HG03571 (cell line): Measurements from ENCODE around the gene SNTG2.

Experiments
- ATAC-seq: cut with Tn5 transposase; IDR thresholded peaks from one replicate; pipeline ENCODE4 v1.9.1; 2021; ENCODE audit not compliant: unreplicated experiment

SNTG2 gene

GRCh38 chr2:1306014-1306686, 355.5 kb downstream of the SNTG2 start:
- ATAC-seq: no peak

DNA sequence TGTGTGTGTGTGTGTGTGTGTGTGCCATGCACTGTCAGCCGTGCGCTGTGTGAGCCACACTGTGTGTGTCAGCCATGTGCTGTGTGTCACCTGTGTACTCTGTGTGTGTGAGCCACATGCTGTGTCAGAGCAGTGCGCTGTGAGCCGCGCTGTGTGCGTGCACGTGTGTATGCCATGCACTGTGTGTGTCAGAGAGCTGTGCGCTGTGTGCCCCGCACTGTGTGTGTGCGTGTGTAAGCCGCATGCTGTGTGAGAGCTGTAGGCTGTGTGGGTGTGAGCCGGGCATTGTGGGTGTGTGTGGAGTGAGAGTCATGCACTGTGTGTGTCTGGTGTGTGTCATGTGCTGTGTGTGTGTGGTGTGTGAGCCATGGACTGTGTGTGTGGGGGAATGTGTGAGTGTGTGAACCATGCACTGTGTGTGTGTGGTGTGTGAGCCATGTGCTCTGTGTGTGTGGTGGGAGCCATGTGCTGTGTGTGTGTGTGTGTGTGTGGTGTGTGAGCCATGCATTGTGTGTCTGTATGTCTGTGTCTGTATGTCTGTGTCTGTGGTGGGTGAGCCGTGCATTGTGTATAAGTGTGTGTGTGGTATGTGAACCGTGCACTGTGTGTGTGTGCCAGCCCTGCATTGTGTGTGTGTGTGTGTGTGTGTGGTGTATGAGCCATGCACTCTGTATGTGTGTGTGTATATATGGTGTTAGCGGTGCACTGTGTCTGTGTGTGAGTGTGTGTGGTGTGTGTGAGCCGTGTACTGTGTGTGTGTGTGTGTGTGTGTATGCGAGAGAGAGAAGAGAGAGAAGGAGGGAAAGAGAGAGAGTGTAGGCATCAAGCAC, 356.3 kb downstream of the SNTG2 start:
- no peak for ATAC-seq

DNA sequence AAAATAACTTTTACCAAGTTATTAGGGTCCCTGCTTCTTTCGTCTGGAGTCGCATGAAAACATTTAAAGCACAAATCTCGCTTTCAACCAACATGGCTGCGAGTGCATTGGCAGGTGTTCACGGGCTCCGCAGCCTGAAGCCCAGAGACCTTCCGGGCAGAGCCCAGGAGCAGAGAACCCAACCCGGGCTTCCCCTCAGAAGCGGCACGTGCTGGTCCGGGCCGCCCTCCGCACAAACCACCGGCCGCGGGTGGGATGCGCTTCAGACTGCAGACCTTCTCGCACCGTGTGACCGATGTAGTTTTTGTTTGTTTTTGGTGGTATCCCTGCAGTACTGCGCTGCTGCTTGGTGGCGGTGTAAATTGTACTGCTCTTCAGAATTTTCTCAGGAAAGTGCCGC, 357.0 kb downstream of the SNTG2 start:
- no peak for ATAC-seq

DNA sequence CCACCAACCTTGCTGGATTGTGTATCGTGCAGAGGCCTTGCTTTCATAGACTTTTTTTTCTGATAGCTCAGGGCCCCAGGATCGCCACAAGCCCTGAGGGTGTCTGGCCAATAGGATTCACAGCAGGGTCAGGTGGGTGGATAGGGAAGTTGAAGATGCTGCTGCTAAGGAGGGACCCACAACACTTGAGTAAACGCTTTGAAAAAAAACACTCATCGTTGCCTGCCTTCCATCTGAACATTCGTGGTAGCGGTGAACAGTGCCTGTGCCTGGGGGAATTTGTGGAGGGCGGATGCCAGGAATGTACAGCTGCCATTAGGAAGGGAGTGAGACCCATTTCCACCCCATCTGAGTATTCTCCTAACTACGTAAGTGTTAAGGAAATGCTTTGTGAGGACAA, 358.0 kb downstream of the SNTG2 start:
- ATAC-seq: no peak

DNA sequence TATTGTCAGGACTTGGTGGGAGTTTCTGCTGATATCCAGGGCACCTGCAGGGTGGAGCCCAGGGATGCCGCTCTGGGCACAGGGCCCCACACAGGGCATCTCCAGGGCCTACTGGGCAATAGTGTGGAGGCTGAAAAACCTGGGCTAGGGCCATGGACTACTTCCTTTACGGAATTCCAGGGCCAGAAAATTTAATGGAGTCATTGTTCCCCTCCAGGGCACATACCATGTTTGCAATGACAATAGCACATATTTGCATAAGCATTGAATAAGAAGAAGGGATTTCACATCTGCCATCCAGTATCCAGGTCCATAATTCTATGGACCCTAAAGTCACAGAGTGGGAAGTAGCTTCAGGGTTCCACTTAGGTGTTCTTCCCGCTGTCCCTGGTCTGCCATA, 358.9 kb downstream of the SNTG2 start:
- no peak for ATAC-seq

DNA sequence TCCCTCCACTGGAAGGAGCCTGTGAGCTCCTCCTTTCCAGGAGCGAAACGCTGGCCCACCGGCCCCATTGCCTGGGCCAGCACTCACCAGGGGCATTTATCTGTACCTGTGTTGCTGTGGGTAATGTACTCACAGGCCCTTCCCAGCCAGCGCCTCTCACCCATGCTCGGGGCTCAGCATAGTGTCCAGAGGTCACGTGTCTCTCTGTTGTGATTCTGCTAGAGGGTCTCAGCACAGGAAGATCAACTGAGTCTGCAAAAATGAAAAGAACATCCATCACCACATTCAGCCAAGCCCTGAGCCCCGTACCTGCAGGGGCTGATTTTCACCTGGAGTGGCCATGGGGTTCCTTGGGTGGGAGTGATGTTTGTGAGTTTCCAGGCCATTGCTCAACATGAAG, 359.6 kb downstream of the SNTG2 start:
- no peak for ATAC-seq

GRCh38 chr2:1310866-1311265, 360.2 kb downstream of the SNTG2 start:
- ATAC-seq: no peak

DNA sequence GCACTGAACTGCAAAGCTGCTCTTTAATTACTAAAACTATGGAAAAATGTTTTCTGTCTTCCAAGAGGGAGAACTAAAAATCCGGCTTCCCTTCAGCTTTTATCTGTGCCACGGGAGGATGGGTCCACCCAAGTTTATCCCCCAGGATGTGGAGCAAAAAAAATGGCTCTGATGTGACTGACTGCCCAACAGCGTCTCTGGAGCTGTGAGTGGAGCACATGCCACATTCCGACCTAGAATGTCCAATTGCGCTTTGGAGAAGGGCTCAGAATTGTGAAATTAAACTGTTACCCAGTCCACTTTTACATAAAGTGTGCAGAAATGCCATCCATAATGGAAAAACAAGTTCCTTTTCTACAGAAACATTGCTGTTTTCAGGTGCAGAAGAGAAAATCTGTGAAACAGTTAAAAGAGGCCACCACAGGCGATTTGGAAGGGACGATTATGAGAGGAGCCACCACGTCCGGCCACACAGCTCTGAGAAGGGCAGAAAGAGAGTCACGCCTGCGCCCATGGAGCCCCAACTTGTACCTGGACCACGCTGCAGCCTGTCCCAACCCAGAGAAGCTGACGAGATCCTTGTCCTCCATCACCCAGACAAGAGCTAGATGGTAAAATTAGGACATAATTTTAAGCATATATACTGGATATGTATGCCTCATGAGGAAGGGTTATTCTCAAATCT, 362.7 kb downstream of the SNTG2 start:
- ATAC-seq: no peak

DNA sequence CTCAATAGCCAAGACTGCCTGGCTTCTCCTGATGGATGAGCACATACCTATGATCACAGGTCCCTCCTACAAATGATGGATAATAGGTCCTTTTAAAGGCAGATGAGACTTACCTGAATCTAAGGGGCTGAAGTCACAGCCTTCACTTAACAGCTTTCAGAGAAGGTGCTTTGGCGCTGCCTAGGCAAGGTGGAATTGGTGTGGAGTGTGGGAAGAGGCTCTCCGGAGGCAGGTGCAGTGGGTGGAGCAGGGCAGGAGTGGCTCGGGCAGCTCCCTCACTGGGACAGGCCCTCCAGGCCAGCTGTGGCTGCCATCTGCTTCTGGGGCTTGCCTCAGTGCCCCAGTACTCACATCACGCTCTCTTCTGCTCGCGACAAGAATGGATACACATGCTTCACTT, 363.6 kb downstream of the SNTG2 start:
- no peak for ATAC-seq

DNA sequence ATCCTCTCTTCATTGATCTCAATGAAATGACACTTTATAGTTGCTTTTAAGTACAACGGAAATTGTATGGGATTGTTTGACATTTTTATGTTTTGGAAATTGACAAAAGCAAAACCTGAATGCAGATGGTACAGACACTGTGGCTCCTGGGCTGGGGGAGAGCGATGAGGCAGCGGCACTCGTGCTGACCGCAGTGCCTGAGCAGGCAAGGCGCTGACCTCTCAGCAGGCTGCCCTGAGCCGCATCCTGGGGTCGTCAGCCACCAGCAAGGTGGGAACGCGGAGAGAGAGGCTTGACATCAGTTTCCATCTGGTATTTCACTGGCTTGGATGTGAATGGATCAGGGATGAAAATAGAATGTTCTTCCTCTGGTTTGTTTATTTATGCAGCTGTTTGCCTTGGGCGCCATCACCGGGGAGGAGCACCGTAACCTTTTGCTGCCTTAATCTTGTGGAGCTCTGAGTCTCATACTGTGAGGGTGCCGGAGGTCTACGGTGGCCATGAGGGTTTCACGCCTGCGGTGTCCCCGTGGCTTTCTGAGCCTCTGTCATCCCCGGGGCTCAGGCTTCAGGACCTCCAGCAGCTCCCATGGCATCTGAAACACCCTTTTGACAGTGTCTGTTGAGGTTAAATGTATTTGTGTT, 367.8 kb downstream of the SNTG2 start:
- ATAC-seq: no peak

DNA sequence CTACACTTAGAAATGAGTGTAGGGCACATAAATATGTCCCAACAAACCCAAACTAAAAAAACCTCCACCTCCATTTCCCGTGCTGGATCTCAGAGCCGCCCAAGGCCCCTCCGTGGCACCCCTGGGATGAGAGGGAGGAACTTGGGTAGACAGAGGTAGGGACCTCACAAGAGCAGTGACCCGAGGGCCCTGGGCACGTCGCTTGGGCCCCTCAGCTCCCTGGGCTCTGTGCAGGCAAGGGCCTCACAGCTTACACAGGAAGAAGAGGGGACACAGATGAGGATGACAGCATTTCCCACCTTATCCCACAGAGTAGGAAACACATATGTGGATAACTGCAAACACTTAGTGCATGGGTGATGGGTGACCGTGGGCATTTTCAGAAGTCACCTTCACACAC, 368.7 kb downstream of the SNTG2 start:
- ATAC-seq: no peak

DNA sequence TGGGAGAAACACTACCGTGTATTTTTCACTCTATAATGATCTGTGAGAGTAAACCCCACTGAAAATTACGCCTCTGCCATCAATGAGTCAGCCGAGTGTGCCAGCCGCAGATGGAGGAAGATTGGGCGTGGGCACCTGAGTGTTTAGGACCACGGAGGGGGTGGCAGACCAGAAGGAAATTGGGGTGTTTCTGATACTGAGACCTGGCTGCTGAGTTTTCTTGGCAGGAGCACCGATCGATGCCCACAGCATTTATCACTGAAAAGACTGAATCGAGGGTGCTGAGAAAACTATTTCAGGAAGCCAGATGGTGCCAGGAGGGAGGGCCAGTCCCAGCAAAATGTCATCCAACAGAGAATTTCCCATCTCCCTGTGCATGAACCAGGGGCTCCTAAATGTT, 370.7 kb downstream of the SNTG2 start:
- ATAC-seq: no peak

DNA sequence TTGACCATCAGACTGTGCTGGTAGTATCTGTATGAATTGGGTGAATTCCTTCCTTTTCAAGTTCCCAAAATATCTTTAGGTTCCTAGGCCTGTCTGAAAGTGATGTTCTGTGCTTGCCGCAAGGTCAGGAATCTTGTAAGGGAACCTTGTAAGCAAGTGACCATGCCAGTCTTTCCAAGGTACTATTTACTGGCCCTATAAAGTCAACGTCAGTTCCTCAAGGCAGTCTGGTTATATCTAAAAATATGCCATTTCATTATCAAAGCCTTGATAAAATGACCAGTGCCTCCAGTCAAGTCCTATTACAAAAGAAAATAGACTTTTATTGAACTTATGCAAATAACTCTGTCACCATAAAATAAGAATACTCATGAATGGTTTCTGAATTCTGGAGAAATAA, 374.2 kb downstream of the SNTG2 start:
- ATAC-seq: no peak

DNA sequence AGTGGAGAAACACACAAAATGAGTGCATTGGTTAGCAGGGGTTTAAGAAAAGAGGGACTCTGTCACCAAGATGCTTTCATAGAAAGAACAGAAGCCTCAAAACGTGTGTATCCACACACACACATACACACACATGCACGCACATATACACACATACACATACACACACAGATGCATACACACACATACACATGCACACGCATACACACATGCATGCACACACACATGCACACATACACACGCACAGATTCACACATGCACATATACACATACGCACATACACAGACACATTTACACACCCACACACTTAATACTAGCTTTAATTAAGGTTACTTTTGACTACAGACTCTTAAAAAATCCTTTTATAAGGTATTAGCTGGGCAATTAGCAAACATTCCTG, 378.0 kb downstream of the SNTG2 start:
- no peak for ATAC-seq

GRCh38 chr2:1339388-1340140, 388.9 kb downstream of the SNTG2 start:
- no peak for ATAC-seq

- ATAC-seq: no peak
Measured at GRCh38 chr2:1340141-1340512, 389.5 kb downstream of the SNTG2 start.

DNA sequence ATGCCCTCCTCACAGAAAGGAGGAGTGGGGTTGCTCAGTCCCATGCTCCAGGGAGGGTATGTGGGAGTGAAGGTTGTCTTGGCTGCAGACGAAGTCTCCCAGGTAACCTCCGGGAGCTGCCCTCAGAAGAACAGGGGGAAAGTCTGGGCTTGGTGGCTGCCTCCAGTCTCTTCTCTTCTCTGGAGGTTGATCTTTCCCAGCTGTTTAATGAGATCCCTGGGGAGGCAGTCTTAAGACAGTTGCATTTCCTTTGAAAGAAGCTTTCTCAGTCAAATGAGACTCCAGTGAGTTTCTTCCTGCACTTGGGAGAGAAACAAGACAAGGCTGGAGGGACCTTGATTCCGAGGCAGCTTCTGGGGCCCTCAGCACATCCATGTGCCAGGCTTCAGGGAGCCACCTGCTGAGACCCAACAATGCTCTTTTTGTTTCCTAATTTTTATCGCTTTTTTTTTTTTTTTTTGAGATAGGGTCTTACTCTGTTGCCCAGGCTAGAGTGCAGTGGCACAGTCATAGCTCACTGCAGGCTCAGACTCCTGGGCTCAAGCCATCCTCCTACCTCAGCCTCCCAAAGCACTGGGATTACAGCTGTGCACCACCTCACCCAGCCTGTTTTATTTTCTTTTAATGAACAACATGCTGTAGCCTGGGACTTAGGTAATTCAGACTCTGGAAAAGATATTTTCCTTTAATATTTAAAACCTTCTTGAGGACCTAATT, 390.9 kb downstream of the SNTG2 start:
- ATAC-seq: no peak

DNA sequence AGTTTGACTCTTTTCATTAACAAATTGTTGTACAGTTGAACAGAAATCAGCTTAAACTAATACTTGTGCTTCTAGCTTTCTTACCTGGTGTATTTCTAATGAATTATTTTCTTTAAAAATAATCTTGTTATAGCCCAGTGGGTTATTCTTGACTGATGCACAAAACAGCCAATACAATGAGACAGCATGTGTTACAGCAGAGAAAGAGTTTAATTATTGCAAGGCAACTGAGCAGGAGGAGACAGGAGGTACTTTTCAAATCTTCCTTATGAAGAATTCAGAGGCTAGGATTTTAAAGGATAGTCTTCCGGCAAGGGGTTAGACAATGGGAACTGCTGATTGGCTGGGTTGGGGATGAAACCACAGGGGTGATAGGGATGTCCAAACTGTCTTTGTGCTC, 398.1 kb downstream of the SNTG2 start:
- ATAC-seq: no peak

- ATAC-seq: no peak
Measured at GRCh38 chr2:1350111-1350510, 399.5 kb downstream of the SNTG2 start.

- no peak for ATAC-seq
Measured at GRCh38 chr2:1353124-1353523, 402.5 kb downstream of the SNTG2 start.
